ENCODE data around the gene PIGP. TPM values are rescaled to one million over a fixed set of nuclear protein-coding genes. Genes with fewer than 3 reads are reported as not detected.

The PIGP gene
- total and polyA plus RNA-seq, 2 of the 13 experiments (the other 11 are each of a cell fraction or from before 2014, with no cell fraction given), result 14.8 to 33.4 TPM

DNA sequence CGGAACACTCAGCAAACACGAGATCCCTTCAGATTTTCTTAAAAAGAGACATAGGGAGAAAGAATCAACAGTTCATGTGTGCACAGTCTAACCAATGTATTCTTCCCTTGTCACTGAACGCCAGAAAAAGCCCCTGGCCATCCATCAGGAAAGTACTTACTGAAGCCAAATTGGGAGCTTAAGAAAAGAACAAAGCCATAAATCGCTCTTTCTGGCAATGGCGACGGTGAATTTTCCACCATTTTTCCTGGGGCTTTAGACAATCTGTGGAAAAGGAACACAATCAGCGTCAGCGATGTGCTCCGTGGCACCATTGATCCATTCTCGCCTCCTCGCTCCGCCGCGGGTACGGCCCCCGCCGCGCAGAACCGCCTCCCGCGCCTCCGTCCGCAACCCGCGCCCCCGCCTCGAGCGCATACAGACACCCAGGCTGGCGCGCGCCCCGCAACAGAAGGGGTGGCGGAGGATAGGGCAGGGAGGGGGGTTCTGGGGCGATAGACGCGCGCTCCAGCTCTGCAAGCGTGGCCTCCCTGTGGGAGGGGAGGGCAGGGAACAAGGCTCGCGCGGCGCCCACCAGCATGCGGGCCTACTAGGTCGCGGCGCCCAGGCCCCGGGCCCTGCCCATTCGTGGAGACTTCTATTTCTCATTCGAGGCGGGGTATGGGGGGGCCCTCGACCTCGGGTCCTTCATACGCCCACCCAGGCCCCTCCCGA lies 440 bp downstream of the PIGP start (continued):
- TF ChIP-seq, protein P1, sequence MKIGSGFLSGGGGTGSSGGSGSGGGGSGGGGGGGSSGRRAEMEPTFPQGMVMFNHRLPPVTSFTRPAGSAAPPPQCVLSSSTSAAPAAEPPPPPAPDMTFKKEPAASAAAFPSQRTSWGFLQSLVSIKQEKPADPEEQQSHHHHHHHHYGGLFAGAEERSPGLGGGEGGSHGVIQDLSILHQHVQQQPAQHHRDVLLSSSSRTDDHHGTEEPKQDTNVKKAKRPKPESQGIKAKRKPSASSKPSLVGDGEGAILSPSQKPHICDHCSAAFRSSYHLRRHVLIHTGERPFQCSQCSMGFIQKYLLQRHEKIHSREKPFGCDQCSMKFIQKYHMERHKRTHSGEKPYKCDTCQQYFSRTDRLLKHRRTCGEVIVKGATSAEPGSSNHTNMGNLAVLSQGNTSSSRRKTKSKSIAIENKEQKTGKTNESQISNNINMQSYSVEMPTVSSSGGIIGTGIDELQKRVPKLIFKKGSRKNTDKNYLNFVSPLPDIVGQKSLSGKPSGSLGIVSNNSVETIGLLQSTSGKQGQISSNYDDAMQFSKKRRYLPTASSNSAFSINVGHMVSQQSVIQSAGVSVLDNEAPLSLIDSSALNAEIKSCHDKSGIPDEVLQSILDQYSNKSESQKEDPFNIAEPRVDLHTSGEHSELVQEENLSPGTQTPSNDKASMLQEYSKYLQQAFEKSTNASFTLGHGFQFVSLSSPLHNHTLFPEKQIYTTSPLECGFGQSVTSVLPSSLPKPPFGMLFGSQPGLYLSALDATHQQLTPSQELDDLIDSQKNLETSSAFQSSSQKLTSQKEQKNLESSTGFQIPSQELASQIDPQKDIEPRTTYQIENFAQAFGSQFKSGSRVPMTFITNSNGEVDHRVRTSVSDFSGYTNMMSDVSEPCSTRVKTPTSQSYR (CRISPR knock-in tag; IDR thresholded peaks at IDR 0.05; ENCODE audit: borderline replicate concordance), result no peak
- no peak; the same call in 1 of the 2 replicates for TF ChIP-seq ZNF543 (CRISPR knock-in tag; IDR thresholded peaks at IDR 0.05)
- TF ChIP-seq CBFB (CRISPR knock-in tag; IDR thresholded peaks at IDR 0.05), result no peak
- no peak for TF ChIP-seq ZNF775 (CRISPR knock-in tag; IDR thresholded peaks at IDR 0.05; ENCODE audit: borderline replicate concordance)
- TF ChIP-seq STAG1 (CRISPR knock-in tag; IDR thresholded peaks at IDR 0.05), result no peak
- no peak for TF ChIP-seq SUZ12 (IDR thresholded peaks at IDR 0.05; ENCODE audit: low read depth, low read length)
- no peak for TF ChIP-seq NR2F6 (IDR thresholded peaks at IDR 0.05)
- TF ChIP-seq NR2F6 (CRISPR knock-in tag; IDR thresholded peaks at IDR 0.05), result peak; percentile 11; the same call in 1 of the 2 replicates
- TF ChIP-seq, protein P2, sequence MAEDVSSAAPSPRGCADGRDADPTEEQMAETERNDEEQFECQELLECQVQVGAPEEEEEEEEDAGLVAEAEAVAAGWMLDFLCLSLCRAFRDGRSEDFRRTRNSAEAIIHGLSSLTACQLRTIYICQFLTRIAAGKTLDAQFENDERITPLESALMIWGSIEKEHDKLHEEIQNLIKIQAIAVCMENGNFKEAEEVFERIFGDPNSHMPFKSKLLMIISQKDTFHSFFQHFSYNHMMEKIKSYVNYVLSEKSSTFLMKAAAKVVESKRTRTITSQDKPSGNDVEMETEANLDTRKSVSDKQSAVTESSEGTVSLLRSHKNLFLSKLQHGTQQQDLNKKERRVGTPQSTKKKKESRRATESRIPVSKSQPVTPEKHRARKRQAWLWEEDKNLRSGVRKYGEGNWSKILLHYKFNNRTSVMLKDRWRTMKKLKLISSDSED (CRISPR knock-in tag; IDR thresholded peaks at IDR 0.05), result no peak
- no peak for TF ChIP-seq ZNF772 (CRISPR knock-in tag; IDR thresholded peaks at IDR 0.05)
- no peak for TF ChIP-seq TEAD3 (CRISPR knock-in tag; optimal IDR thresholded peaks at IDR 0.05; ENCODE audit: borderline replicate concordance)
- TF ChIP-seq EHMT2 (IDR thresholded peaks at IDR 0.05; ENCODE audit: borderline replicate concordance, low read depth, low read length), result no peak
- no peak for TF ChIP-seq HOXA5 (CRISPR knock-in tag; IDR thresholded peaks at IDR 0.05)
- TF ChIP-seq MZF1 (CRISPR knock-in tag; IDR thresholded peaks at IDR 0.05; ENCODE audit: borderline replicate concordance), result no peak
- TF ChIP-seq, protein P3, sequence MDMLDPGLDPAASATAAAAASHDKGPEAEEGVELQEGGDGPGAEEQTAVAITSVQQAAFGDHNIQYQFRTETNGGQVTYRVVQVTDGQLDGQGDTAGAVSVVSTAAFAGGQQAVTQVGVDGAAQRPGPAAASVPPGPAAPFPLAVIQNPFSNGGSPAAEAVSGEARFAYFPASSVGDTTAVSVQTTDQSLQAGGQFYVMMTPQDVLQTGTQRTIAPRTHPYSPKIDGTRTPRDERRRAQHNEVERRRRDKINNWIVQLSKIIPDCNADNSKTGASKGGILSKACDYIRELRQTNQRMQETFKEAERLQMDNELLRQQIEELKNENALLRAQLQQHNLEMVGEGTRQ (IDR thresholded peaks at IDR 0.05; ENCODE audit: low read depth, low read length), result no peak
- TF ChIP-seq, protein P3 (CRISPR knock-in tag; IDR thresholded peaks at IDR 0.05; ENCODE audit: borderline replicate concordance), result peak; percentile 47; the same call in 1 of the 2 replicates
- TF ChIP-seq ZMYM3 (CRISPR knock-in tag; IDR thresholded peaks at IDR 0.05), result no peak
- TF ChIP-seq NONO (IDR thresholded peaks at IDR 0.05), result no peak
- peak; percentile 82; the same call in 1 of the 2 replicates for TF ChIP-seq NONO (CRISPR knock-in tag; conservative IDR thresholded peaks at IDR 0.05)
- no peak for TF ChIP-seq KDM1A (CRISPR knock-in tag; IDR thresholded peaks at IDR 0.05)
- peak; percentile 58 for TF ChIP-seq HNRNPK (IDR thresholded peaks at IDR 0.05; ENCODE audit: low read depth, low read length, poor library complexity, severe bottlenecking)
- TF ChIP-seq FOXK1 (CRISPR knock-in tag; IDR thresholded peaks at IDR 0.05; ENCODE audit: borderline replicate concordance, low read depth), result no peak
- TF ChIP-seq RORA (CRISPR knock-in tag; IDR thresholded peaks at IDR 0.05), result no peak
- no peak for TF ChIP-seq ZNF24 (IDR thresholded peaks at IDR 0.05)
- TF ChIP-seq, protein P4, sequence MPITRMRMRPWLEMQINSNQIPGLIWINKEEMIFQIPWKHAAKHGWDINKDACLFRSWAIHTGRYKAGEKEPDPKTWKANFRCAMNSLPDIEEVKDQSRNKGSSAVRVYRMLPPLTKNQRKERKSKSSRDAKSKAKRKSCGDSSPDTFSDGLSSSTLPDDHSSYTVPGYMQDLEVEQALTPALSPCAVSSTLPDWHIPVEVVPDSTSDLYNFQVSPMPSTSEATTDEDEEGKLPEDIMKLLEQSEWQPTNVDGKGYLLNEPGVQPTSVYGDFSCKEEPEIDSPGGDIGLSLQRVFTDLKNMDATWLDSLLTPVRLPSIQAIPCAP (CRISPR knock-in tag; IDR thresholded peaks at IDR 0.05; ENCODE audit: low read depth), result no peak
- TF ChIP-seq ZNF354B (CRISPR knock-in tag; IDR thresholded peaks at IDR 0.05), result no peak
